NCI-H2107 treated with DMSO at 0.1 percent for 48 hours (cell line): Measurements from ENCODE around the gene CTNNAL1.
"Not testable (repeated sequence)": the region's sequence is repeated elsewhere in the genome, so short reads cannot be mapped to it uniquely, and the experiment has no call there.

Source experiments
- DNase-seq: peaks from one replicate; lab custom pipeline; 2025; ENCODE audit not compliant: unreplicated experiment; lab: John Stamatoyannopoulos, UW

CTNNAL1 gene

GRCh38 chr9:108994695-108995094 is 18.6 kb downstream of the CTNNAL1 start:
- DNase-seq: no peak

GRCh38 chr9:108991479-108991878 is 21.8 kb downstream of the CTNNAL1 start:
- DNase-seq: no peak

GRCh38 chr9:108983885-108984284 is 29.4 kb downstream of the CTNNAL1 start:
- DNase-seq: no peak

GRCh38 chr9:108980893-108981292 is 32.4 kb downstream of the CTNNAL1 start:
- DNase-seq: no peak

GRCh38 chr9:108978205-108978604 is 35.1 kb downstream of the CTNNAL1 start:
- no peak for DNase-seq

GRCh38 chr9:108973895-108974294 is 39.4 kb downstream of the CTNNAL1 start:
- DNase-seq: no peak

- no peak for DNase-seq
Observed at GRCh38 chr9:108972626-108973209, 40.6 kb downstream of the CTNNAL1 start.

GRCh38 chr9:108972186-108972585 is 41.1 kb downstream of the CTNNAL1 start:
- DNase-seq: no peak

- DNase-seq: not testable (repeated sequence)
Observed at GRCh38 chr9:108971392-108971791, 41.9 kb downstream of the CTNNAL1 start.

- no peak for DNase-seq
Observed at GRCh38 chr9:108967916-108968315, 45.4 kb downstream of the CTNNAL1 start.

GRCh38 chr9:108963459-108964143 is 49.7 kb downstream of the CTNNAL1 start:
- no peak for DNase-seq

- no peak for DNase-seq
Observed at GRCh38 chr9:108961151-108961550, 52.1 kb downstream of the CTNNAL1 start.

GRCh38 chr9:108960331-108960730 is 53.0 kb downstream of the CTNNAL1 start:
- no peak for DNase-seq

- no peak for DNase-seq
Observed at GRCh38 chr9:108956631-108957026, 56.7 kb downstream of the CTNNAL1 start.

GRCh38 chr9:108956022-108956630 is 57.2 kb downstream of the CTNNAL1 start:
- no peak for DNase-seq

GRCh38 chr9:108953983-108954574 is 59.2 kb downstream of the CTNNAL1 start:
- DNase-seq: peak; percentile 17

- no peak for DNase-seq
Observed at GRCh38 chr9:108951578-108951977, 61.7 kb downstream of the CTNNAL1 start.

- DNase-seq: no peak
Observed at GRCh38 chr9:108950168-108950567, 63.1 kb downstream of the CTNNAL1 start.

GRCh38 chr9:108939975-108940374 is 73.3 kb downstream of the CTNNAL1 start:
- DNase-seq: no peak

- DNase-seq: no peak
Observed at GRCh38 chr9:108937561-108938305, 75.6 kb downstream of the CTNNAL1 start.

GRCh38 chr9:108934323-108934893 is 78.9 kb downstream of the CTNNAL1 start, which contains the start of gene ABITRAM:
Gene ABITRAM (plus strand): TSS chr9:108934400. CDS start chr9:108934487, 87 bp downstream.
- DNase-seq: peak; percentile 80
